IMR-90 (cell line): ENCODE measurements around the gene POLD3. TPM values are rescaled to one million over a fixed set of nuclear protein-coding genes. Genes with fewer than 3 reads are reported as not detected.

Source experiments
- ATAC-seq: fragments of 200-7000 bp; cut with Tn5 transposase; 2 replicates; pipeline ENCODE4 v1.9.1; 2020; ENCODE audit warnings: low read depth, mild to moderate bottlenecking, moderate library complexity
- BruUV-seq: library from RNA; stranded (reverse); fragments of 400-500 nt; replicated peaks from 2 replicates; lab custom pipeline; 2021; lab: Mats Ljungman, UMichigan
- CTCF ChIA-PET: fragments of 300-600 bp; formaldehyde crosslinking; extraction: SDS; loops from one replicate; lab custom pipeline; 2021; ENCODE audit warnings: antibody characterized with exemption; lab: Yijun Ruan, JAX
- POLR2A ChIA-PET: fragments of 300-600 bp; sonication (Branson Sonifier 250); formaldehyde crosslinking; loops from one replicate; lab custom pipeline; 2022; ENCODE audit warnings: antibody characterized with exemption; ENCODE audit not compliant: unreplicated experiment; lab: Charles Lee
- DNase-seq: peaks from one replicate; pipeline ENCODE4 v3.0.0; 2013
- H2AFZ ChIP-seq: replicated peaks from 2 replicates; pipeline ENCODE3; 2013; ENCODE audit warnings: low read length, mild to moderate bottlenecking; ENCODE audit not compliant: poor library complexity
- H2AK5ac ChIP-seq: 2 replicates; pipeline ENCODE4 v1.6.1; 2013; ENCODE audit warnings: low read depth, low read length, inconsistent platforms
- H2AK9ac ChIP-seq: replicated peaks from 2 replicates; pipeline ENCODE3; 2013; ENCODE audit warnings: mild to moderate bottlenecking, low read depth, low read length, moderate library complexity; ENCODE audit not compliant: poor library complexity
- H2BK120ac ChIP-seq: 2 replicates; pipeline ENCODE4 v1.6.1; 2013; ENCODE audit warnings: low read depth, low read length, inconsistent platforms
- H2BK15ac ChIP-seq: 3 replicates; pipeline ENCODE4 v1.6.1; 2013; ENCODE audit warnings: low read depth, low read length, inconsistent platforms
- H2BK20ac ChIP-seq: 2 replicates; pipeline ENCODE4 v1.6.1; 2013; ENCODE audit warnings: low read depth, mild to moderate bottlenecking, inconsistent platforms, low read length, moderate library complexity
- H2BK5ac ChIP-seq: 2 replicates; pipeline ENCODE4 v1.6.1; 2013; ENCODE audit warnings: mild to moderate bottlenecking, low read depth, low read length, inconsistent platforms; ENCODE audit not compliant: poor library complexity, severe bottlenecking
- H3K14ac ChIP-seq: replicated peaks from 2 replicates; pipeline ENCODE4 v1.6.1; 2013; ENCODE audit warnings: low read depth, low read length, inconsistent platforms
- H3K18ac ChIP-seq: 2 replicates; pipeline ENCODE4 v1.6.1; 2013; ENCODE audit warnings: low read depth, low read length, control low read depth
- H3K23ac ChIP-seq: 2 replicates; pipeline ENCODE4 v1.6.1; 2013; ENCODE audit warnings: low read depth, low read length, inconsistent platforms
- H3K27ac ChIP-seq: 2 replicates; pipeline ENCODE4 v1.5.1; 2013; ENCODE audit warnings: mild to moderate bottlenecking, control low read depth, low read length; ENCODE audit not compliant: insufficient read depth
- H3K27me3 ChIP-seq: 2 replicates; pipeline ENCODE4 v1.6.1; 2013; ENCODE audit warnings: low read length; ENCODE audit not compliant: control insufficient read depth, insufficient read depth
- H3K36me3 ChIP-seq: 2 replicates; pipeline ENCODE4 v1.6.1; 2013; ENCODE audit warnings: low read length, mixed read lengths; ENCODE audit not compliant: control insufficient read depth, insufficient read depth
- H3K4ac ChIP-seq: 2 replicates; pipeline ENCODE4 v1.6.1; 2013; ENCODE audit warnings: low read depth, low read length, inconsistent platforms
- H3K4me1 ChIP-seq: 2 replicates; pipeline ENCODE4 v1.6.1; 2013; ENCODE audit warnings: low read length, mixed read lengths; ENCODE audit not compliant: control insufficient read depth, insufficient read depth
- H3K4me2 ChIP-seq: 2 replicates; pipeline ENCODE4 v1.6.1; 2013; ENCODE audit warnings: low read depth, mild to moderate bottlenecking, control low read depth, low read length, moderate library complexity
- H3K4me3 ChIP-seq: 2 replicates; pipeline ENCODE4 v1.5.1; 2013; ENCODE audit warnings: low read depth, mild to moderate bottlenecking, control low read depth, low read length, moderate library complexity; ENCODE audit not compliant: insufficient read depth
- H3K56ac ChIP-seq: 2 replicates; pipeline ENCODE4 v1.6.1; 2013; ENCODE audit warnings: low read length, inconsistent platforms; ENCODE audit not compliant: insufficient read depth; ENCODE audit errors: extremely low read depth
- H3K79me1 ChIP-seq, 2 experiments: 2 replicates each; pipeline ENCODE4 v1.6.1; 2013; ENCODE audit warnings: low read length in 2 of 2, inconsistent platforms in 1 of 2, low read depth in 1 of 2
- H3K9ac ChIP-seq: 2 replicates; pipeline ENCODE4 v1.6.1; 2013; ENCODE audit warnings: low read depth, low read length, control low read depth
- H3K9me1 ChIP-seq: 2 replicates; pipeline ENCODE4 v1.6.1; 2013; ENCODE audit warnings: low read length, inconsistent platforms; ENCODE audit not compliant: insufficient read depth
- H3K9me3 ChIP-seq: 2 replicates; pipeline ENCODE4 v1.6.1; 2013; ENCODE audit warnings: low read length; ENCODE audit not compliant: control insufficient read depth, insufficient read depth
- H4K20me1 ChIP-seq: 2 replicates; pipeline ENCODE4 v1.6.1; 2013; ENCODE audit warnings: low read length, inconsistent platforms; ENCODE audit not compliant: insufficient read depth
- H4K5ac ChIP-seq: 2 replicates; pipeline ENCODE4 v1.6.1; 2013; ENCODE audit warnings: mild to moderate bottlenecking, low read depth, low read length, control low read depth
- H4K8ac ChIP-seq, 2 experiments: 2 replicates each; pipeline ENCODE4 v1.6.1; 2013; ENCODE audit warnings: low read depth in 2 of 2, low read length in 2 of 2, control low read depth in 1 of 2, inconsistent platforms in 1 of 2
- H4K91ac ChIP-seq: 2 replicates; pipeline ENCODE4 v1.6.1; 2013; ENCODE audit warnings: low read depth, low read length, inconsistent platforms; ENCODE audit not compliant: insufficient read depth
- CHD1 ChIP-seq: IDR thresholded peaks from 2 replicates; pipeline ENCODE4 v1.6.1; 2012; ENCODE audit warnings: low read depth, low read length, improper control_type of control experiment
- FOS ChIP-seq: fragments of 150-350 bp; IDR thresholded peaks from 2 replicates; pipeline ENCODE4 v1.6.1; 2016; ENCODE audit warnings: low read depth, low read length
- NFE2L2 ChIP-seq: fragments of 150-350 bp; IDR thresholded peaks from 2 replicates; pipeline ENCODE4 v1.6.1; 2016; ENCODE audit warnings: low read depth, mild to moderate bottlenecking, low read length
- RAD21 ChIP-seq: IDR thresholded peaks from 2 replicates; pipeline ENCODE4 v1.6.1; 2012; ENCODE audit warnings: low read length, improper control_type of control experiment
- RCOR1 ChIP-seq: IDR thresholded peaks from 2 replicates; pipeline ENCODE4 v1.6.1; 2012; ENCODE audit warnings: mild to moderate bottlenecking, low read length, improper control_type of control experiment; ENCODE audit not compliant: insufficient replicate concordance
- RFX5 ChIP-seq: IDR thresholded peaks from 2 replicates; pipeline ENCODE4 v1.8.0; 2012; ENCODE audit warnings: low read depth, mild to moderate bottlenecking, low read length, moderate library complexity
- USF2 ChIP-seq: fragments of 150-350 bp; IDR thresholded peaks from 2 replicates; pipeline ENCODE4 v1.6.1; 2017; ENCODE audit warnings: mild to moderate bottlenecking, antibody characterized with exemption, low read length, low read depth
- WGBS, 2 experiments: methylation state at CpG; one replicate each; pipeline versions ENCODE4 v1.1.5 to v1.1.7; 2013; ENCODE audit warnings: missing lambda C conversion rate in 2 of 2; ENCODE audit not compliant: insufficient read length in 1 of 2; ENCODE audit errors: extremely low coverage in 2 of 2; 5-methylcytosine and 5-hydroxymethylcytosine counted together
- dilution Hi-C: fragments of 300-500 bp; cut with HindIII; formaldehyde crosslinking; loops from one replicate; pipeline ENCODE4 v1.14.3; 2018; ENCODE audit warnings: low sequenced_read_pairs; ENCODE audit not compliant: unreplicated experiment
- in situ Hi-C: fragments of 300-500 bp; cut with MboI; formaldehyde crosslinking; loops from 3 replicates; pipeline ENCODE4 v1.14.3; 2019; ENCODE audit warnings: low sequenced_read_pairs, inconsistent platforms, mixed read lengths
- intact Hi-C: fragments of 100-400 bp; cut with micrococcal nuclease; formaldehyde crosslinking; loops from 2 replicates; pipeline ENCODE4 v1.10.0; 2022
- polyA plus RNA-seq, 3 experiments: library from polyadenylated mRNA; depleted of rRNA; stranded (reverse); fragments of >200 nt; gene quantifications; 2 replicates each; pipeline ENCODE4 v1.2.3, GENCODE V29; 2012; ENCODE audit warnings: low replicate concordance in 1 of 3
- total RNA-seq: library from RNA; depleted of rRNA; stranded (reverse); fragments of >200 nt; gene quantifications from 2 replicates; pipeline ENCODE4 v1.2.3, GENCODE V29; 2012
- TF ChIP-seq, protein P1 (sequence below): conservative IDR thresholded peaks from 2 replicates; pipeline ENCODE4 v1.5.1; 2012; ENCODE audit warnings: mild to moderate bottlenecking, low read depth, low read length, improper control_type of control experiment

The POLD3 gene
- total and polyA plus RNA-seq, 2 of the 4 experiments (the other 2 are of a cell fraction), result 9.1 to 9.2 TPM

- no TSS peak for BruUV-seq
- WGBS, 2 experiments, result 100% methylated on average over 1 of the region's 1 CpG; no CpG with 5 or more reads in 1 of the 2 experiments
- Histone ChIP-seq H3K36me3 (no peaks in the 10 kb centered on the region), H3K14ac (no peak overlapping the region), H2BK15ac (peak overlapping the region; percentile 11; the same call in 1 of the 3 replicates), H3K4ac (no peak overlapping the region), H3K9me1 (peaks cover 12% of the 10 kb centered on the region), H3K4me1 (peaks cover 25% of the 10 kb centered on the region), H2AK5ac (peak overlapping the region; percentile 40; the same call in 1 of the 2 replicates), H2BK120ac (peak overlapping the region; percentile 21; the same call in 1 of the 2 replicates), H3K4me3 (no peak overlapping the region), H4K5ac (peak overlapping the region; percentile 19; the same call in 1 of the 2 replicates), H2AK9ac (no peak overlapping the region), H4K91ac (no peak overlapping the region; the same call in 1 of the 2 replicates), H3K4me2 (no peak overlapping the region), H3K27me3 (no peaks in the 10 kb centered on the region), H3K79me1 (no peaks in the 10 kb centered on the region), H3K9ac (no peak overlapping the region), H2BK5ac (no peak overlapping the region), H2BK20ac (peak overlapping the region; percentile 17; the same call in 1 of the 2 replicates), H3K23ac (no peak overlapping the region), H4K8ac (peak overlapping the region in 1 of 2 experiments; percentile 31; a peak in 3 of 4 replicates), H3K27ac (no peak overlapping the region), H4K20me1 (no peaks in the 10 kb centered on the region), H2AFZ (no peak overlapping the region), H3K18ac (peak overlapping the region; percentile 40), H3K56ac (no peak overlapping the region), H3K9me3 (peaks cover 3% of the 10 kb centered on the region; the same call in 1 of the 2 replicates)
- no peak for TF ChIP-seq NFE2L2
- no peak for TF ChIP-seq RAD21
- TF ChIP-seq RCOR1, result no peak
- TF ChIP-seq, protein P1, sequence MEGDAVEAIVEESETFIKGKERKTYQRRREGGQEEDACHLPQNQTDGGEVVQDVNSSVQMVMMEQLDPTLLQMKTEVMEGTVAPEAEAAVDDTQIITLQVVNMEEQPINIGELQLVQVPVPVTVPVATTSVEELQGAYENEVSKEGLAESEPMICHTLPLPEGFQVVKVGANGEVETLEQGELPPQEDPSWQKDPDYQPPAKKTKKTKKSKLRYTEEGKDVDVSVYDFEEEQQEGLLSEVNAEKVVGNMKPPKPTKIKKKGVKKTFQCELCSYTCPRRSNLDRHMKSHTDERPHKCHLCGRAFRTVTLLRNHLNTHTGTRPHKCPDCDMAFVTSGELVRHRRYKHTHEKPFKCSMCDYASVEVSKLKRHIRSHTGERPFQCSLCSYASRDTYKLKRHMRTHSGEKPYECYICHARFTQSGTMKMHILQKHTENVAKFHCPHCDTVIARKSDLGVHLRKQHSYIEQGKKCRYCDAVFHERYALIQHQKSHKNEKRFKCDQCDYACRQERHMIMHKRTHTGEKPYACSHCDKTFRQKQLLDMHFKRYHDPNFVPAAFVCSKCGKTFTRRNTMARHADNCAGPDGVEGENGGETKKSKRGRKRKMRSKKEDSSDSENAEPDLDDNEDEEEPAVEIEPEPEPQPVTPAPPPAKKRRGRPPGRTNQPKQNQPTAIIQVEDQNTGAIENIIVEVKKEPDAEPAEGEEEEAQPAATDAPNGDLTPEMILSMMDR, result no peak
- TF ChIP-seq USF2, result no peak
- TF ChIP-seq CHD1, result no peak
- TF ChIP-seq RFX5, result no peak
- no peak for TF ChIP-seq FOS
- in situ Hi-C loops, result no loop called here
- dilution Hi-C loops, result no loop called here
- no peak for ATAC-seq
- DNase-seq, result no peak
- ChIA-PET CTCF (no interaction called here), POLR2A (no interaction called here)
- intact Hi-C loops, result no loop called here
Measured at GRCh38 chr11:74684661-74685060, 92.3 kb downstream of the POLD3 start.
